GM23338 (cell line): Measurements from ENCODE around the gene HNRNPUL2. TPM values are rescaled to one million over a fixed set of nuclear protein-coding genes. Genes with fewer than 3 reads are reported as not detected.

ENCODE experiments used
- ATAC-seq: fragments of 200-7000 bp; cut with Tn5 transposase; 3 replicates; pipeline ENCODE4 v1.9.1; 2020
- DNase-seq: peaks from one replicate; pipeline ENCODE4 v3.0.0-alpha.2; 2015; ENCODE audit warnings: low spot score
- H2AFZ ChIP-seq: fragments of 200-600 bp; sonication (generic); 2 replicates; pipeline ENCODE4 v1.8.0; 2016; ENCODE audit warnings: antibody characterized with exemption, mild to moderate bottlenecking, moderate library complexity
- H3F3A ChIP-seq: fragments of 200-600 bp; sonication (generic); replicated peaks from 2 replicates; pipeline ENCODE4 v1.8.0; 2017; ENCODE audit warnings: antibody characterized with exemption, mixed run types, low read depth
- H3K27ac ChIP-seq: fragments of 200-600 bp; sonication (generic); 2 replicates; pipeline ENCODE4 v1.6.1; 2016; ENCODE audit warnings: low read depth
- H3K27me3 ChIP-seq: fragments of 200-600 bp; sonication (generic); 2 replicates; pipeline ENCODE4 v1.8.0; 2016; ENCODE audit warnings: mild to moderate bottlenecking, mixed run types, moderate library complexity; ENCODE audit not compliant: insufficient read depth
- H3K36me3 ChIP-seq: fragments of 200-600 bp; sonication (generic); 2 replicates; pipeline ENCODE4 v1.8.0; 2016; ENCODE audit warnings: mild to moderate bottlenecking; ENCODE audit not compliant: insufficient read depth
- H3K4me1 ChIP-seq: fragments of 200-600 bp; sonication (generic); 2 replicates; pipeline ENCODE4 v1.8.0; 2016; ENCODE audit warnings: mild to moderate bottlenecking, moderate library complexity; ENCODE audit not compliant: insufficient read depth
- H3K4me2 ChIP-seq: fragments of 200-600 bp; sonication (generic); 2 replicates; pipeline ENCODE4 v1.7.1; 2017; ENCODE audit warnings: mixed run types
- H3K4me3 ChIP-seq: fragments of 200-600 bp; sonication (generic); 2 replicates; pipeline ENCODE4 v1.6.1; 2016; ENCODE audit warnings: mixed run types
- H3K79me2 ChIP-seq: fragments of 200-600 bp; sonication (generic); replicated peaks from 2 replicates; pipeline ENCODE4 v1.8.0; 2017; ENCODE audit warnings: mild to moderate bottlenecking; ENCODE audit not compliant: insufficient read depth
- H3K9me2 ChIP-seq: fragments of 200-600 bp; sonication (generic); 2 replicates; pipeline ENCODE4 v1.8.0; 2017; ENCODE audit not compliant: insufficient read depth
- H4K20me1 ChIP-seq: fragments of 200-600 bp; sonication (generic); replicated peaks from 2 replicates; pipeline ENCODE4 v1.8.0; 2017; ENCODE audit warnings: mild to moderate bottlenecking; ENCODE audit not compliant: insufficient read depth
- H3K27ac Mint-ChIP-seq: 2 replicates; pipeline ENCODE4 v1.8.0; 2020; ENCODE audit warnings: inconsistent platforms, mild to moderate bottlenecking, moderate library complexity, mixed read lengths
- H3K27me3 Mint-ChIP-seq: 3 replicates; pipeline ENCODE4 v1.8.0; 2022; ENCODE audit warnings: low read depth, mild to moderate bottlenecking, moderate library complexity, mixed read lengths, inconsistent platforms; ENCODE audit not compliant: insufficient read depth, poor library complexity
- H3K36me3 Mint-ChIP-seq: 3 replicates; pipeline ENCODE4 v1.8.0; 2021; ENCODE audit warnings: low read depth, mild to moderate bottlenecking, inconsistent platforms, moderate library complexity, mixed read lengths
- H3K4me1 Mint-ChIP-seq: 3 replicates; pipeline ENCODE4 v1.8.0; 2020; ENCODE audit warnings: mild to moderate bottlenecking, inconsistent platforms, mixed read lengths
- H3K4me3 Mint-ChIP-seq: 3 replicates; pipeline ENCODE4 v1.8.0; 2021; ENCODE audit warnings: moderate library complexity, mild to moderate bottlenecking, inconsistent platforms, mixed read lengths
- H3K9me3 Mint-ChIP-seq: 3 replicates; pipeline ENCODE4 v1.8.0; 2020; ENCODE audit warnings: moderate library complexity, mild to moderate bottlenecking, inconsistent platforms, mixed read lengths
- CREB1 ChIP-seq: fragments of 250-450 bp; sonication (Bioruptor Pico); IDR thresholded peaks from 2 replicates; pipeline ENCODE4 v1.5.0; 2020; ENCODE audit warnings: low read depth, mild to moderate bottlenecking, moderate library complexity
- ETS1 ChIP-seq: IDR thresholded peaks from 2 replicates; pipeline ENCODE4 v1.6.1; 2016; ENCODE audit warnings: antibody characterized with exemption
- EZH2 ChIP-seq: fragments of 200-600 bp; sonication (generic); IDR thresholded peaks from one replicate; pipeline ENCODE4 v1.8.0; 2017; ENCODE audit warnings: antibody characterized with exemption, mild to moderate bottlenecking, low read depth; ENCODE audit not compliant: unreplicated experiment
- EZH2phosphoT487 ChIP-seq: fragments of 200-600 bp; sonication (generic); IDR thresholded peaks from one replicate; pipeline ENCODE4 v1.8.1; 2018; ENCODE audit warnings: antibody characterized with exemption; ENCODE audit not compliant: unreplicated experiment
- JUNB ChIP-seq: IDR thresholded peaks from one replicate; pipeline ENCODE4 v1.6.1; 2016; ENCODE audit warnings: antibody characterized with exemption; ENCODE audit not compliant: unreplicated experiment
- NANOG ChIP-seq: IDR thresholded peaks from 2 replicates; pipeline ENCODE4 v1.6.1; 2016; ENCODE audit warnings: antibody characterized with exemption, borderline replicate concordance
- POLR2AphosphoS5 ChIP-seq: IDR thresholded peaks from 2 replicates; pipeline ENCODE4 v1.6.1; 2016; ENCODE audit warnings: antibody characterized with exemption, low read depth
- REST ChIP-seq: IDR thresholded peaks from one replicate; pipeline ENCODE4 v1.6.1; 2018; ENCODE audit warnings: antibody characterized with exemption; ENCODE audit not compliant: unreplicated experiment
- STAT1 ChIP-seq: IDR thresholded peaks from one replicate; pipeline ENCODE4 v1.6.1; 2016; ENCODE audit warnings: antibody characterized with exemption; ENCODE audit not compliant: unreplicated experiment
- ZNF331 ChIP-seq: fragments of 250-450 bp; sonication (Bioruptor Pico); IDR thresholded peaks from 2 replicates; pipeline ENCODE4 v1.5.0; 2020; ENCODE audit warnings: low read depth, mild to moderate bottlenecking, moderate library complexity
- ZNF462 ChIP-seq: fragments of 250-450 bp; sonication (Bioruptor Pico); IDR thresholded peaks from 2 replicates; pipeline ENCODE4 v1.5.0; 2020; ENCODE audit warnings: mild to moderate bottlenecking, moderate library complexity
- polyA plus RNA-seq: library from polyadenylated mRNA; unstranded; fragments of >200 nt; fragmentation: Nextera tagmentation; extraction: Ambion mirVana; gene quantifications from 2 replicates; pipeline ENCODE4 v1.2.1, GENCODE V29; 2016
- total RNA-seq: library from RNA; depleted of rRNA; stranded (reverse); fragments of >200 nt; shearing (Covaris generic); gene quantifications from 2 replicates; pipeline ENCODE4 v1.2.3, GENCODE V29; 2014

The HNRNPUL2 gene
- total and polyA plus RNA-seq, 2 experiments from 2014 or later: 9.4 to 18.3 TPM

- TF ChIP-seq ETS1 (no peak), CREB1 (CRISPR knock-in tag) (no peak), NANOG (no peak), JUNB (no peak), EZH2phosphoT487 (no peak), POLR2AphosphoS5 (no peak; the same call in 1 of the 2 replicates), STAT1 (no peak), REST (no peak)
These were observed 564 bp upstream of the HNRNPUL2 start (continued) for GRCh38 chr11:62727872-62728170.

GRCh38 chr11:62726915-62727164 is 417 bp downstream of the HNRNPUL2 start:
- H3K4me3 ChIP-seq: peak overlapping the region; percentile 59
- H4K20me1 ChIP-seq: peaks cover 35% of the 10 kb centered on the region
- peaks cover 14% of the 10 kb centered on the region for H3K27me3 Mint-ChIP-seq
- ATAC-seq (no peak; the same call in 2 of the 3 replicates), DNase-seq (no peak)
- peaks cover 76% of the 10 kb centered on the region for H3K79me2 ChIP-seq
- H3K4me1 Mint-ChIP-seq: peaks cover 21% of the 10 kb centered on the region
- H3K36me3 ChIP-seq: peaks cover 31% of the 10 kb centered on the region
- no peaks in the 10 kb centered on the region; the same call in 2 of the 3 replicates for H3K9me3 Mint-ChIP-seq
- no peak overlapping the region for H3K27ac Mint-ChIP-seq
- no peak overlapping the region for H2AFZ ChIP-seq
- no peaks in the 10 kb centered on the region for H3K9me2 ChIP-seq
- no peaks in the 10 kb centered on the region for H3K27me3 ChIP-seq
- H3K4me3 Mint-ChIP-seq: peak overlapping the region; percentile 98
- peaks cover 42% of the 10 kb centered on the region for H3K36me3 Mint-ChIP-seq
- peak overlapping the region; percentile 97 for H3K27ac ChIP-seq
- H3F3A ChIP-seq: peaks cover 45% of the 10 kb centered on the region
- H3K4me1 ChIP-seq: peaks cover 24% of the 10 kb centered on the region
- peak overlapping the region; percentile 98 for H3K4me2 ChIP-seq
- TF ChIP-seq EZH2phosphoT487 (no peak), EZH2 (no peak), ZNF462 (no peak), ZNF331 (CRISPR knock-in tag) (no peak), NANOG (no peak), POLR2AphosphoS5 (no peak), JUNB (no peak), REST (no peak), STAT1 (no peak), CREB1 (CRISPR knock-in tag) (no peak)
